Measurements from ENCODE around the gene EGR4. TPM values are rescaled to one million over a fixed set of nuclear protein-coding genes. Genes with fewer than 3 reads are reported as not detected.

EGR4 gene
- total RNA-seq, 1 donor from 2014 or later: not detected

DNA sequence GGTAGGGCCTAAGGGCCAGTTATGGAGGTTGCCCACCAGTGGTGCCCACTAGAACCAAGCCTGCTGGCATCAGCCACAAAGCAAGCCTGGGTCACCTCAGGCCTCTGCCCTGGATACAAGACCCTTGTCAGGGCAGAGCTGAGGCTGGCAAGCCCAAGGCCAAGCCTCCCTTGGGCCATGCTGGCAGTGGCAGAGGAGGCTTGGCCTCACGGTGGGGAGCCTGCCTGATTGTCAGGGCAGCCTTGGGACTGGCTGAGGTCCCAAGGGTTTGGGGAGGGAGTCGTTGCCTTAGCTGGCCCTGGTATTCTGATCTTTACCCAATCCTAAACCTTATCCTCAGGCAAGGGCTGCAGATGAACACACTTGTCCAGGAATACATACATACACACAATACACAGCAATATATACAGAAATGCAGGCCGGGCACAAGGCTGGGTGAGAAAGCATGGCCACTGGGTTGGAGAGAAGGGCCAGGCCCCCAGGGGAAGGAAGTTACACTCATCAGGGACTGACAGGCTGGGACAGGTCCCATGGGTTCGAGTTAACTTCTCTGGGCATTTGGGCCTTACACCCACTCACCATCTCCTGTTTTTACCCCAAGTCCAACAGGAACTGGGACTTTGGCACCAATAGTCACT lies 38.2 kb downstream of the EGR4 start:
- Mint-ChIP-seq H3K36me3 (ENCODE audit: low read depth) (peaks cover 17% of the 10 kb centered on the region), H3K4me3 (ENCODE audit: unreplicated experiment) (no peak overlapping the region), H3K27ac (ENCODE audit: unreplicated experiment) (no peak overlapping the region), H3K4me1 (ENCODE audit: low read depth) (no peaks in the 10 kb centered on the region), H3K27me3 (ENCODE audit: low read depth) (no peaks in the 10 kb centered on the region), H3K9me3 (ENCODE audit: low read depth) (no peaks in the 10 kb centered on the region)
- no peak for DNase-seq (ENCODE audit: low spot score)
- TF ChIP-seq, protein P1, sequence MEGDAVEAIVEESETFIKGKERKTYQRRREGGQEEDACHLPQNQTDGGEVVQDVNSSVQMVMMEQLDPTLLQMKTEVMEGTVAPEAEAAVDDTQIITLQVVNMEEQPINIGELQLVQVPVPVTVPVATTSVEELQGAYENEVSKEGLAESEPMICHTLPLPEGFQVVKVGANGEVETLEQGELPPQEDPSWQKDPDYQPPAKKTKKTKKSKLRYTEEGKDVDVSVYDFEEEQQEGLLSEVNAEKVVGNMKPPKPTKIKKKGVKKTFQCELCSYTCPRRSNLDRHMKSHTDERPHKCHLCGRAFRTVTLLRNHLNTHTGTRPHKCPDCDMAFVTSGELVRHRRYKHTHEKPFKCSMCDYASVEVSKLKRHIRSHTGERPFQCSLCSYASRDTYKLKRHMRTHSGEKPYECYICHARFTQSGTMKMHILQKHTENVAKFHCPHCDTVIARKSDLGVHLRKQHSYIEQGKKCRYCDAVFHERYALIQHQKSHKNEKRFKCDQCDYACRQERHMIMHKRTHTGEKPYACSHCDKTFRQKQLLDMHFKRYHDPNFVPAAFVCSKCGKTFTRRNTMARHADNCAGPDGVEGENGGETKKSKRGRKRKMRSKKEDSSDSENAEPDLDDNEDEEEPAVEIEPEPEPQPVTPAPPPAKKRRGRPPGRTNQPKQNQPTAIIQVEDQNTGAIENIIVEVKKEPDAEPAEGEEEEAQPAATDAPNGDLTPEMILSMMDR (IDR thresholded peaks at IDR 0.05): no peak

DNA sequence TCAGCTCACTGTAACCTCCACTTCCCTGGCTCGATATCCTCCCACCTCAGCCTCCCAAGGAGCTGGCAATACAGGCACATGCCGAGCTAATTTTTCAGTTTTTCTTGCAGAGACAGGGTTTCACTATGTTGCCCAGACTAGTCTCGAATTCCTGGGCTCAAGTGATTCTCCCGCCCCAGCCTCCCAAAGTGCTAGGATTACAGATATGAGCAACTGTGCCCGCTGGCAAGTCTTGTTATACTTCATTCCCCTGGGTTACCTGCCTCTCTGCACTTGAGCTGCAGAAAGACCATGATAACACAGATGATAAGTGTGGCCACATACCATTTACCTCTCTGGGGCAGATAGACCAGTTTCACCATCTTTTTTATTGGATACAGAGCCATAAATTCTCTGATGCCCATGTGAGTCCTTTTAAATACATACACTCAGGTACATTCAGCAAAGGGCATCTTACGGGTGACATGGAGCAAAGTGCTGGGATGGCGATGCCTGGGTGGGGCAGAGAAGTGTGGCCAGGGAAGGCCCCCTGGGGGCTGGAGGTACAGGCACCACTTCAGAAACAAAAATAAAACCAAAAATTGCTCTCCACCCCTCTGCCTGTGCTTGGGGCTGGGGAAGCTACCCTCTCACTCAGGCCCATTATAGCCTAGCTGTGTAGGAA lies 38.9 kb downstream of the EGR4 start:
- H3K4me3 Mint-ChIP-seq (ENCODE audit: unreplicated experiment): no peak overlapping the region
- peaks cover 24% of the 10 kb centered on the region for H3K36me3 Mint-ChIP-seq (ENCODE audit: low read depth)
- DNase-seq (ENCODE audit: low spot score): no peak
- H3K27me3 Mint-ChIP-seq (ENCODE audit: low read depth): no peaks in the 10 kb centered on the region
- TF ChIP-seq, protein P1 (IDR thresholded peaks at IDR 0.05): no peak
- no peaks in the 10 kb centered on the region for H3K4me1 Mint-ChIP-seq (ENCODE audit: low read depth)
- no peak overlapping the region for H3K27ac Mint-ChIP-seq (ENCODE audit: unreplicated experiment)
- no peaks in the 10 kb centered on the region for H3K9me3 Mint-ChIP-seq (ENCODE audit: low read depth)

GRCh38 chr2:73253901-73254300 lies 39.4 kb downstream of the EGR4 start:
- no peaks in the 10 kb centered on the region for H3K27me3 Mint-ChIP-seq (ENCODE audit: low read depth)
- no peak for DNase-seq (ENCODE audit: low spot score)
- H3K36me3 Mint-ChIP-seq (ENCODE audit: low read depth): peaks cover 27% of the 10 kb centered on the region
- no peaks in the 10 kb centered on the region for H3K9me3 Mint-ChIP-seq (ENCODE audit: low read depth)
- TF ChIP-seq, protein P1 (IDR thresholded peaks at IDR 0.05): no peak
- H3K27ac Mint-ChIP-seq (ENCODE audit: unreplicated experiment): no peak overlapping the region
- no peaks in the 10 kb centered on the region for H3K4me1 Mint-ChIP-seq (ENCODE audit: low read depth)
- no peak overlapping the region for H3K4me3 Mint-ChIP-seq (ENCODE audit: unreplicated experiment)

GRCh38 chr2:73253400-73253799 lies 39.9 kb downstream of the EGR4 start:
- TF ChIP-seq, protein P1 (IDR thresholded peaks at IDR 0.05): no peak
- no peaks in the 10 kb centered on the region for H3K9me3 Mint-ChIP-seq (ENCODE audit: low read depth)
- no peaks in the 10 kb centered on the region for H3K4me1 Mint-ChIP-seq (ENCODE audit: low read depth)
- H3K27ac Mint-ChIP-seq (ENCODE audit: unreplicated experiment): no peak overlapping the region
- H3K27me3 Mint-ChIP-seq (ENCODE audit: low read depth): no peaks in the 10 kb centered on the region
- no peak for DNase-seq (ENCODE audit: low spot score)
- peaks cover 29% of the 10 kb centered on the region for H3K36me3 Mint-ChIP-seq (ENCODE audit: low read depth)
- no peak overlapping the region for H3K4me3 Mint-ChIP-seq (ENCODE audit: unreplicated experiment)

GRCh38 chr2:73252238-73253027 lies 40.9 kb downstream of the EGR4 start:
- Mint-ChIP-seq H3K4me1 (ENCODE audit: low read depth) (no peaks in the 10 kb centered on the region), H3K9me3 (ENCODE audit: low read depth) (no peaks in the 10 kb centered on the region), H3K27ac (ENCODE audit: unreplicated experiment) (no peak overlapping the region), H3K27me3 (ENCODE audit: low read depth) (no peaks in the 10 kb centered on the region), H3K4me3 (ENCODE audit: unreplicated experiment) (no peak overlapping the region), H3K36me3 (ENCODE audit: low read depth) (peaks cover 32% of the 10 kb centered on the region)
- no peak for DNase-seq (ENCODE audit: low spot score)
- TF ChIP-seq, protein P1 (IDR thresholded peaks at IDR 0.05): no peak

All from chondrocyte (in vitro differentiated cells).